Measurements from ENCODE around the gene ARHGAP22.
"Not testable (repeated sequence)": the region's sequence is repeated elsewhere in the genome, so short reads cannot be mapped to it uniquely, and the experiment has no call there.

The ARHGAP22 gene

GRCh38 chr10:48604991-48605508, at the start of gene ARHGAP22:
ARHGAP22 (minus strand) TSS chr10:48605073; CDS start chr10:48604796, 277 bp downstream.
- H3K27ac Mint-ChIP-seq = peak within 1 kb of the TSS; percentile 52

GRCh38 chr10:48653944-48654698, 49.2 kb upstream of the ARHGAP22 start:
- Mint-ChIP-seq H3K27me3 (peaks cover 14% of the 10 kb centered on the region), H3K4me3 (no peak overlapping the region), H3K4me1 (peaks cover 57% of the 10 kb centered on the region), H3K27ac (peak overlapping the region; percentile 78), H3K9me3 (no peaks in the 10 kb centered on the region), H3K36me3 (no peaks in the 10 kb centered on the region)
- no peak for ATAC-seq

More at GRCh38 chr10:48604991-48605508, at the start of gene ARHGAP22:
- peak within 1 kb of the TSS; percentile 79 for H3K4me3 Mint-ChIP-seq
- ATAC-seq = peak; percentile 80
- H3K36me3 Mint-ChIP-seq = no peaks in the 10 kb centered on the region
- H3K4me1 Mint-ChIP-seq = peaks cover 31% of the 10 kb centered on the region
- H3K27me3 Mint-ChIP-seq = peaks cover 34% of the 10 kb centered on the region
- H3K9me3 Mint-ChIP-seq = no peaks in the 10 kb centered on the region

GRCh38 chr10:48653347-48653746, 48.5 kb upstream of the ARHGAP22 start:
- H3K9me3 Mint-ChIP-seq = no peaks in the 10 kb centered on the region
- H3K36me3 Mint-ChIP-seq = no peaks in the 10 kb centered on the region
- no peak overlapping the region for H3K27ac Mint-ChIP-seq
- H3K4me3 Mint-ChIP-seq = no peak overlapping the region
- ATAC-seq = no peak
- peaks cover 49% of the 10 kb centered on the region for H3K4me1 Mint-ChIP-seq
- H3K27me3 Mint-ChIP-seq = peaks cover 14% of the 10 kb centered on the region

- H3K36me3 Mint-ChIP-seq = no peaks in the 10 kb centered on the region
- H3K4me3 Mint-ChIP-seq = no peak overlapping the region
- peaks cover 44% of the 10 kb centered on the region for H3K4me1 Mint-ChIP-seq
- no peak overlapping the region for H3K27ac Mint-ChIP-seq
- H3K27me3 Mint-ChIP-seq = peaks cover 14% of the 10 kb centered on the region
- H3K9me3 Mint-ChIP-seq = no peaks in the 10 kb centered on the region
- no peak for ATAC-seq
These were observed 47.5 kb upstream of the ARHGAP22 start for GRCh38 chr10:48652344-48652743.

GRCh38 chr10:48651839-48652238, 47.0 kb upstream of the ARHGAP22 start:
- ATAC-seq = no peak
- Mint-ChIP-seq H3K27ac (no peak overlapping the region), H3K9me3 (no peaks in the 10 kb centered on the region), H3K4me3 (no peak overlapping the region), H3K27me3 (peaks cover 14% of the 10 kb centered on the region), H3K36me3 (no peaks in the 10 kb centered on the region), H3K4me1 (peaks cover 40% of the 10 kb centered on the region)

- H3K4me3 Mint-ChIP-seq = no peak overlapping the region
- H3K36me3 Mint-ChIP-seq = no peaks in the 10 kb centered on the region
- peaks cover 35% of the 10 kb centered on the region for H3K4me1 Mint-ChIP-seq
- ATAC-seq = no peak
- no peaks in the 10 kb centered on the region for H3K9me3 Mint-ChIP-seq
- H3K27me3 Mint-ChIP-seq = peaks cover 14% of the 10 kb centered on the region
- H3K27ac Mint-ChIP-seq = no peak overlapping the region
These were observed 46.4 kb upstream of the ARHGAP22 start for GRCh38 chr10:48651293-48651692.

- H3K27ac Mint-ChIP-seq = no peak overlapping the region
- H3K36me3 Mint-ChIP-seq = no peaks in the 10 kb centered on the region
- H3K27me3 Mint-ChIP-seq = peaks cover 5% of the 10 kb centered on the region
- no peak overlapping the region for H3K4me3 Mint-ChIP-seq
- ATAC-seq = no peak
- no peaks in the 10 kb centered on the region for H3K9me3 Mint-ChIP-seq
- peaks cover 22% of the 10 kb centered on the region for H3K4me1 Mint-ChIP-seq
These were observed 44.6 kb upstream of the ARHGAP22 start for GRCh38 chr10:48649349-48649944.

- ATAC-seq = no peak
- no peaks in the 10 kb centered on the region for H3K36me3 Mint-ChIP-seq
- peaks cover 19% of the 10 kb centered on the region for H3K4me1 Mint-ChIP-seq
- no peaks in the 10 kb centered on the region for H3K9me3 Mint-ChIP-seq
- no peak overlapping the region for H3K27ac Mint-ChIP-seq
- no peaks in the 10 kb centered on the region for H3K27me3 Mint-ChIP-seq
- no peak overlapping the region for H3K4me3 Mint-ChIP-seq
These were observed 43.5 kb upstream of the ARHGAP22 start for GRCh38 chr10:48648172-48648942.

- not testable (repeated sequence) for H3K27me3 Mint-ChIP-seq, H3K9me3 Mint-ChIP-seq, H3K4me3 Mint-ChIP-seq, ATAC-seq, H3K27ac Mint-ChIP-seq, H3K36me3 Mint-ChIP-seq
- peaks cover 10% of the 10 kb centered on the region for H3K4me1 Mint-ChIP-seq
These were observed 42.2 kb upstream of the ARHGAP22 start for GRCh38 chr10:48647073-48647472.

GRCh38 chr10:48645600-48645999, 40.7 kb upstream of the ARHGAP22 start:
- Mint-ChIP-seq H3K4me1 (no peaks in the 10 kb centered on the region), H3K27ac (no peak overlapping the region), H3K36me3 (no peaks in the 10 kb centered on the region), H3K27me3 (no peaks in the 10 kb centered on the region), H3K4me3 (no peak overlapping the region), H3K9me3 (no peaks in the 10 kb centered on the region)
- no peak for ATAC-seq

GRCh38 chr10:48641099-48641690, 36.3 kb upstream of the ARHGAP22 start:
- H3K9me3 Mint-ChIP-seq, ATAC-seq, H3K4me3 Mint-ChIP-seq, H3K27ac Mint-ChIP-seq, H3K36me3 Mint-ChIP-seq: not testable (repeated sequence)
- Mint-ChIP-seq H3K4me1 (peaks cover 27% of the 10 kb centered on the region), H3K27me3 (peaks cover 29% of the 10 kb centered on the region)

GRCh38 chr10:48640326-48640725, 35.5 kb upstream of the ARHGAP22 start:
- no peak overlapping the region for H3K27ac Mint-ChIP-seq
- peaks cover 5% of the 10 kb centered on the region for H3K9me3 Mint-ChIP-seq
- ATAC-seq = no peak
- H3K36me3 Mint-ChIP-seq = peaks cover 6% of the 10 kb centered on the region
- H3K4me3 Mint-ChIP-seq = no peak overlapping the region
- H3K27me3 Mint-ChIP-seq = peaks cover 29% of the 10 kb centered on the region
- H3K4me1 Mint-ChIP-seq = peaks cover 36% of the 10 kb centered on the region

- H3K27me3 Mint-ChIP-seq = peaks cover 29% of the 10 kb centered on the region
- no peak for ATAC-seq
- peaks cover 5% of the 10 kb centered on the region for H3K9me3 Mint-ChIP-seq
- no peak overlapping the region for H3K4me3 Mint-ChIP-seq
- H3K27ac Mint-ChIP-seq = no peak overlapping the region
- peaks cover 43% of the 10 kb centered on the region for H3K4me1 Mint-ChIP-seq
- peaks cover 6% of the 10 kb centered on the region for H3K36me3 Mint-ChIP-seq
These were observed 34.8 kb upstream of the ARHGAP22 start for GRCh38 chr10:48639632-48640031.

GRCh38 chr10:48638739-48639527, 34.1 kb upstream of the ARHGAP22 start:
- H3K4me3 Mint-ChIP-seq = no peak overlapping the region
- H3K27me3 Mint-ChIP-seq = peaks cover 29% of the 10 kb centered on the region
- no peak overlapping the region for H3K27ac Mint-ChIP-seq
- peaks cover 6% of the 10 kb centered on the region for H3K36me3 Mint-ChIP-seq
- peaks cover 50% of the 10 kb centered on the region for H3K4me1 Mint-ChIP-seq
- peaks cover 5% of the 10 kb centered on the region for H3K9me3 Mint-ChIP-seq
- ATAC-seq = no peak

Measured in stimulated activated memory B cell treated with anti-CD40 and anti-IgM and Interleukin-4, amounts not matched to agents 10 μg/mL and 1 μg/mL and 100 μg/mL, for 72 hours (primary cell).